GM11168 (cell line): ENCODE results near the gene RPS6KA2.

Experiments
- in situ Hi-C: fragments of 300-500 bp; cut with MboI; formaldehyde crosslinking; loops from one replicate; pipeline ENCODE4 v1.12.0; 2022; ENCODE audit warnings: low sequenced_read_pairs; ENCODE audit not compliant: unreplicated experiment

The RPS6KA2 gene

GRCh38 chr6:166580076-166581050, 46.7 kb downstream of the RPS6KA2 start:
- in situ Hi-C loops: no loop called here

GRCh38 chr6:166579237-166579850, 47.7 kb downstream of the RPS6KA2 start:
- in situ Hi-C loops: no loop called here

- in situ Hi-C loops: no loop called here
Observed at GRCh38 chr6:166578536-166579236, 48.4 kb downstream of the RPS6KA2 start.

GRCh38 chr6:166575205-166575604, 51.8 kb downstream of the RPS6KA2 start:
- in situ Hi-C loops: no loop called here

- in situ Hi-C loops: no loop called here
Observed at GRCh38 chr6:166573511-166574216, 53.4 kb downstream of the RPS6KA2 start.

- in situ Hi-C loops: no loop called here
Observed at GRCh38 chr6:166572370-166573261, 54.4 kb downstream of the RPS6KA2 start.

GRCh38 chr6:166570929-166571713, 55.9 kb downstream of the RPS6KA2 start:
- in situ Hi-C loops: no loop called here

- in situ Hi-C loops: no loop called here
Observed at GRCh38 chr6:166569206-166569605, 57.8 kb downstream of the RPS6KA2 start.

GRCh38 chr6:166567813-166568212, 59.2 kb downstream of the RPS6KA2 start:
- in situ Hi-C loops: no loop called here

- in situ Hi-C loops: no loop called here
Observed at GRCh38 chr6:166567107-166567506, 59.9 kb downstream of the RPS6KA2 start.

- in situ Hi-C loops: no loop called here
Observed at GRCh38 chr6:166566026-166567011, 60.7 kb downstream of the RPS6KA2 start.

- in situ Hi-C loops: no loop called here
Observed at GRCh38 chr6:166565084-166565967, 61.7 kb downstream of the RPS6KA2 start.

- in situ Hi-C loops: no loop called here
Observed at GRCh38 chr6:166563805-166564204, 63.2 kb downstream of the RPS6KA2 start.

- in situ Hi-C loops: no loop called here
Observed at GRCh38 chr6:166563200-166563599, 63.9 kb downstream of the RPS6KA2 start.

GRCh38 chr6:166562726-166563125, 64.3 kb downstream of the RPS6KA2 start:
- in situ Hi-C loops: no loop called here

- in situ Hi-C loops: no loop called here
Observed at GRCh38 chr6:166561771-166562359, 65.2 kb downstream of the RPS6KA2 start.
